Testis (tissue), 2 donors: Measurements from ENCODE around the gene HRC.

ENCODE experiments used
- POLR2A ChIP-seq: fragments of 450-650 bp; IDR thresholded peaks from one replicate; pipeline ENCODE4 v1.6.1; 2017; ENCODE audit warnings: antibody characterized with exemption, mild to moderate bottlenecking, moderate library complexity
- TF ChIP-seq, protein P1 (sequence below), 3 experiments: fragments of 450-650 bp in 2 of 3; fragments of 200-600 bp in 1 of 3; sonication (generic) in 1 of 3; IDR thresholded peaks; one replicate each; pipeline ENCODE4 v1.5.1; 2016 to 2019; ENCODE audit warnings: antibody characterized with exemption in 3 of 3, mild to moderate bottlenecking in 2 of 3, moderate library complexity in 1 of 3

GRCh38 chr19:49125025-49125731 is 30.0 kb downstream of the HRC start:
- TF ChIP-seq, protein P1, sequence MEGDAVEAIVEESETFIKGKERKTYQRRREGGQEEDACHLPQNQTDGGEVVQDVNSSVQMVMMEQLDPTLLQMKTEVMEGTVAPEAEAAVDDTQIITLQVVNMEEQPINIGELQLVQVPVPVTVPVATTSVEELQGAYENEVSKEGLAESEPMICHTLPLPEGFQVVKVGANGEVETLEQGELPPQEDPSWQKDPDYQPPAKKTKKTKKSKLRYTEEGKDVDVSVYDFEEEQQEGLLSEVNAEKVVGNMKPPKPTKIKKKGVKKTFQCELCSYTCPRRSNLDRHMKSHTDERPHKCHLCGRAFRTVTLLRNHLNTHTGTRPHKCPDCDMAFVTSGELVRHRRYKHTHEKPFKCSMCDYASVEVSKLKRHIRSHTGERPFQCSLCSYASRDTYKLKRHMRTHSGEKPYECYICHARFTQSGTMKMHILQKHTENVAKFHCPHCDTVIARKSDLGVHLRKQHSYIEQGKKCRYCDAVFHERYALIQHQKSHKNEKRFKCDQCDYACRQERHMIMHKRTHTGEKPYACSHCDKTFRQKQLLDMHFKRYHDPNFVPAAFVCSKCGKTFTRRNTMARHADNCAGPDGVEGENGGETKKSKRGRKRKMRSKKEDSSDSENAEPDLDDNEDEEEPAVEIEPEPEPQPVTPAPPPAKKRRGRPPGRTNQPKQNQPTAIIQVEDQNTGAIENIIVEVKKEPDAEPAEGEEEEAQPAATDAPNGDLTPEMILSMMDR (IDR thresholded peaks at IDR 0.05) = no peak
- TF ChIP-seq POLR2A = no peak
